ENCODE data around the gene CITED4. TPM values are rescaled to one million over a fixed set of nuclear protein-coding genes. Genes with fewer than 3 reads are reported as not detected.

The CITED4 gene
- total and polyA plus RNA-seq, 2 donors (not counting 3 experiments of a cell fraction or from before 2014, with no cell fraction given) = 3.8 to 11.3 TPM

DNA sequence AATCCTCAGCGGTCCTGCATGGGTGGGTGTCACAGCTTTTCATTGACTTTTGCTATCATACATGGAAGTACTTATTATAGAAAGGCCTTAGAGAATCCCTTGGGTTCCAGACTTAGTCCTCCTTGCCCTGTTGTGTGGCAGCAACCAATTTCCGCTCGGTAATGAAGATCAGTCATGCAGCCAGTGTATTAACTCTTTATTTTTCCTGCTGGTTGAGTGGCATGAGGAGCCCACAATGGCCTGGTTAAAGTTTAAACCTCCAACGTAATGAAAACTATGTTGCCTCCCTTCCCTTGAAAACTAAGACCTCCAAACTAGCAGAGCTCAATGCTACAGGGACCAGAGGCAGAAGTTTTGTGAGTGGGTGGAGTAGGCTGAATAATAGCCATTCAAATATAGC, 20.0 kb downstream of the CITED4 start:
- FAIRE-seq (no peak), DNase-seq (ENCODE audit: low read depth, low spot score) (no peak)
- Histone ChIP-seq H3K27ac (ENCODE audit: insufficient read depth, low read depth, low read length) (no peak overlapping the region), H3K4me3 (replicated peaks in 1 of 3; ENCODE audit: insufficient read depth in 1 of 3, low read depth in 1 of 3, low read length in 3 of 3) (no peak overlapping the region), H3K9me1 (replicated peaks; ENCODE audit: control insufficient read depth, extremely low read depth, insufficient read depth, low read length) (no peaks in the 10 kb centered on the region), H3K27me3 (ENCODE audit: control insufficient read depth in 2 of 2, insufficient read depth in 2 of 2, low read length in 2 of 2) (peaks cover 25 to 28% of the 10 kb centered on the region in 2 experiments), H3K4me1 (ENCODE audit: control insufficient read depth, extremely low read depth, insufficient read depth, low read length) (peaks cover 12% of the 10 kb centered on the region), H3K4me2 (ENCODE audit: insufficient read depth, low read length) (no peak overlapping the region), H3K79me2 (ENCODE audit: control insufficient read depth, insufficient read depth, low read length) (no peaks in the 10 kb centered on the region), H3K9me3 (replicated peaks; ENCODE audit: control insufficient read depth, insufficient read depth, low read length) (peaks cover 2% of the 10 kb centered on the region), H2AFZ (ENCODE audit: low read depth, low read length) (no peak overlapping the region), H3K36me3 (ENCODE audit: control insufficient read depth in 2 of 2, extremely low read depth in 1 of 2, insufficient read depth in 2 of 2, low read length in 2 of 2) (no peaks in the 10 kb centered on the region), H4K20me1 (replicated peaks; ENCODE audit: control insufficient read depth, extremely low read depth, insufficient read depth, low read length) (no peaks in the 10 kb centered on the region), H3K9ac (replicated peaks; ENCODE audit: extremely low read depth, insufficient read depth, low read length) (no peak overlapping the region)
- intact Hi-C loops (cut with micrococcal nuclease) = no loop called here
- TF ChIP-seq FOS (IDR thresholded peaks at IDR 0.05; ENCODE audit: borderline replicate concordance, insufficient read depth, low read length) = no peak
- no peak for TF ChIP-seq POLR2AphosphoS5 (IDR thresholded peaks at IDR 0.05; ENCODE audit: insufficient read depth, low read depth, low read length)
- no peak for TF ChIP-seq GATA2 (IDR thresholded peaks at IDR 0.05; ENCODE audit: insufficient read depth, insufficient read length, low read depth, low read length)
- no peak for TF ChIP-seq POLR2A (IDR thresholded peaks at IDR 0.05; ENCODE audit: low read depth, low read length)
- TF ChIP-seq, protein P1, sequence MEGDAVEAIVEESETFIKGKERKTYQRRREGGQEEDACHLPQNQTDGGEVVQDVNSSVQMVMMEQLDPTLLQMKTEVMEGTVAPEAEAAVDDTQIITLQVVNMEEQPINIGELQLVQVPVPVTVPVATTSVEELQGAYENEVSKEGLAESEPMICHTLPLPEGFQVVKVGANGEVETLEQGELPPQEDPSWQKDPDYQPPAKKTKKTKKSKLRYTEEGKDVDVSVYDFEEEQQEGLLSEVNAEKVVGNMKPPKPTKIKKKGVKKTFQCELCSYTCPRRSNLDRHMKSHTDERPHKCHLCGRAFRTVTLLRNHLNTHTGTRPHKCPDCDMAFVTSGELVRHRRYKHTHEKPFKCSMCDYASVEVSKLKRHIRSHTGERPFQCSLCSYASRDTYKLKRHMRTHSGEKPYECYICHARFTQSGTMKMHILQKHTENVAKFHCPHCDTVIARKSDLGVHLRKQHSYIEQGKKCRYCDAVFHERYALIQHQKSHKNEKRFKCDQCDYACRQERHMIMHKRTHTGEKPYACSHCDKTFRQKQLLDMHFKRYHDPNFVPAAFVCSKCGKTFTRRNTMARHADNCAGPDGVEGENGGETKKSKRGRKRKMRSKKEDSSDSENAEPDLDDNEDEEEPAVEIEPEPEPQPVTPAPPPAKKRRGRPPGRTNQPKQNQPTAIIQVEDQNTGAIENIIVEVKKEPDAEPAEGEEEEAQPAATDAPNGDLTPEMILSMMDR (IDR thresholded peaks at IDR 0.05; ENCODE audit: extremely low read depth in 1 of 2, insufficient read depth in 1 of 2, low read depth in 1 of 2, low read length in 2 of 2) = no peak
- TF ChIP-seq, protein P2, sequence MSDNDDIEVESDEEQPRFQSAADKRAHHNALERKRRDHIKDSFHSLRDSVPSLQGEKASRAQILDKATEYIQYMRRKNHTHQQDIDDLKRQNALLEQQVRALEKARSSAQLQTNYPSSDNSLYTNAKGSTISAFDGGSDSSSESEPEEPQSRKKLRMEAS (IDR thresholded peaks at IDR 0.05; ENCODE audit: insufficient read depth, insufficient read length) = no peak
- TF ChIP-seq EZH2 (IDR thresholded peaks at IDR 0.05; ENCODE audit: borderline replicate concordance, low read depth, low read length, severe bottlenecking) = no peak
- no peak for TF ChIP-seq MYC (IDR thresholded peaks at IDR 0.05; ENCODE audit: low read depth, low read length)
- TF ChIP-seq JUN (IDR thresholded peaks at IDR 0.05; ENCODE audit: borderline replicate concordance, insufficient read depth, insufficient read length, low read depth) = no peak
- no TSS peak for BruUV-seq (replicated peaks)
- dilution Hi-C loops (cut with MboI; ENCODE audit: extremely low pct_ligation_motif_present, low sequenced_read_pairs) = no loop called here
- ChIA-PET CTCF (interaction anchor here (1.0 to 3.3 kb wide), 6 partner anchors 12 to 143 kb away, joined by 3 to 20 read pairs (median 7); no protein-coding TSS in a partner anchor), POLR2A (no interaction called here)
